Measurements from ENCODE around the gene FOXJ3. TPM values are rescaled to one million over a fixed set of nuclear protein-coding genes. Genes with fewer than 3 reads are reported as not detected.

FOXJ3 gene
- total and polyA plus RNA-seq, 2 experiments from 2014 or later: 16.3 to 23.6 TPM

DNA sequence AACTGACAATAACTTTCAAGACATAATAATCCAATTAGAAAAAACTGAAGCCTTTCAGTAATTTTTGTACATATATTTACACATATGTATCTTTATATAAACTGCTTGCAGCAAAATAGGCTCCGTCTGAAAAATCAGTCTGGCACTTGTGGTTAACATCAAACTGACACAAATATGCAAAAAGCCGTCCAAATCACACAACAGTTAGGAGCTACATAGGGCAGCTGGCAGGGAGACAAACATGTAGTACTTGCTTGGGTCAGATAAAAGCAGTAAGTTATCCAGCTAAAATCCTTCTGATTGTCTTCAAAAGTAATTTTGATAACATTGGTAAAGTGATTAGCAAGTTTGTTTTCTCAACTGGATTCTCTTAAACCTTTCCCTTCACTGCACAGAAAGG lies 155.8 kb downstream of the FOXJ3 start:
- H3F3A ChIP-seq (ENCODE audit: insufficient read depth): peaks cover 32% of the 10 kb centered on the region
- H3K4me3 ChIP-seq: no peak overlapping the region
- H3K79me2 ChIP-seq (ENCODE audit: insufficient read depth): no peaks in the 10 kb centered on the region
- H2AFZ ChIP-seq: no peak overlapping the region
- TF ChIP-seq EZH2phosphoT487 (IDR thresholded peaks at IDR 0.05; ENCODE audit: insufficient read depth, low read depth) (no peak), EZH2 (IDR thresholded peaks at IDR 0.05; ENCODE audit: insufficient read depth, poor library complexity, severe bottlenecking) (no peak)
- H3K9ac ChIP-seq: no peak overlapping the region
- no peaks in the 10 kb centered on the region for H4K20me1 ChIP-seq (ENCODE audit: insufficient read depth)
- WGBS, 2 experiments (ENCODE audit: low coverage in 1 of 2, low lambda C conversion rate in 2 of 2, missing lambda C conversion rate in 2 of 2): 28 to 31% methylated on average over 2 of the region's 2 CpGs
- H3K27me3 ChIP-seq (replicated peaks; ENCODE audit: insufficient read depth): no peaks in the 10 kb centered on the region
- H3K9me2 ChIP-seq (ENCODE audit: insufficient read depth): no peaks in the 10 kb centered on the region
- no peak overlapping the region for H3K27ac ChIP-seq
- H3K36me3 ChIP-seq (ENCODE audit: low read depth): peaks cover 12% of the 10 kb centered on the region
- H3K9me3 ChIP-seq (ENCODE audit: low read depth): no peaks in the 10 kb centered on the region
- in situ Hi-C loops (cut with MboI): no loop called here
- DNase-seq: peak; percentile 34
- H3K4me2 ChIP-seq (ENCODE audit: unreplicated experiment): no peak overlapping the region
- H3K4me1 ChIP-seq (ENCODE audit: insufficient read depth): peaks cover 22% of the 10 kb centered on the region

DNA sequence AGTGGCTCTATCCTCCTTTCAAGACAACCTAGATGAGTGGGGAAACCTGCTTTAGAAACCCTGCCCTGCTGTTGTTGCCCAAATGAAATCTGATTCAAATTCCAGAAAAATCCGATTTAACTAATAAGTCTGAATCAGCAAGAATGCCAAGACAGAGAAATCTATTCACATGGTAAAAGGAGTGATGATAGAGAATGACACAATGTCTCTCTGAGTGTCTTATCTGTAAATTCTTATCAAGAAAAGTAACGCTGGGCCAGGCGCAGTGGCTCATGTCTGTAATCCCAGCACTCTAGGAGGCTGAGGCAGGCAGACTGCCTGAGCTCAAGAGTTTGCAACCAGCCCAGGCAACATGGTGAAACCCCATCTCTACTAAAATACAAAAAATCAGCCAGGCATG lies 156.8 kb downstream of the FOXJ3 start:
- Histone ChIP-seq H3K27ac (no peak overlapping the region), H3K4me3 (no peak overlapping the region), H3K4me1 (ENCODE audit: insufficient read depth) (peaks cover 32% of the 10 kb centered on the region), H3K79me2 (ENCODE audit: insufficient read depth) (no peaks in the 10 kb centered on the region), H3K9me3 (ENCODE audit: low read depth) (no peaks in the 10 kb centered on the region), H3K27me3 (replicated peaks; ENCODE audit: insufficient read depth) (no peaks in the 10 kb centered on the region), H3F3A (ENCODE audit: insufficient read depth) (peaks cover 42% of the 10 kb centered on the region), H4K20me1 (ENCODE audit: insufficient read depth) (no peaks in the 10 kb centered on the region), H3K4me2 (ENCODE audit: unreplicated experiment) (no peak overlapping the region), H3K9ac (no peak overlapping the region), H2AFZ (no peak overlapping the region), H3K36me3 (ENCODE audit: low read depth) (peaks cover 12% of the 10 kb centered on the region), H3K9me2 (ENCODE audit: insufficient read depth) (no peaks in the 10 kb centered on the region)
- in situ Hi-C loops (cut with MboI): no loop called here
- WGBS, 2 experiments (ENCODE audit: low coverage in 1 of 2, low lambda C conversion rate in 2 of 2, missing lambda C conversion rate in 2 of 2): 89 to 96% methylated on average over 3 of the region's 3 CpGs
- TF ChIP-seq EZH2phosphoT487 (IDR thresholded peaks at IDR 0.05; ENCODE audit: insufficient read depth, low read depth) (no peak), EZH2 (IDR thresholded peaks at IDR 0.05; ENCODE audit: insufficient read depth, poor library complexity, severe bottlenecking) (no peak)
- no peak for DNase-seq

GRCh38 chr1:42177541-42177981 lies 157.5 kb downstream of the FOXJ3 start:
- H3K4me3 ChIP-seq: no peak overlapping the region
- no peaks in the 10 kb centered on the region for H3K9me2 ChIP-seq (ENCODE audit: insufficient read depth)
- peaks cover 32% of the 10 kb centered on the region for H3K4me1 ChIP-seq (ENCODE audit: insufficient read depth)
- peak; percentile 69 for DNase-seq
- WGBS, 2 experiments (ENCODE audit: low coverage in 1 of 2, low lambda C conversion rate in 2 of 2, missing lambda C conversion rate in 2 of 2): 65 to 73% methylated on average over 6 of the region's 6 CpGs
- H2AFZ ChIP-seq: no peak overlapping the region
- no peak overlapping the region for H3K9ac ChIP-seq
- in situ Hi-C loops (cut with MboI): no loop called here
- H3K27me3 ChIP-seq (replicated peaks; ENCODE audit: insufficient read depth): no peaks in the 10 kb centered on the region
- H3K79me2 ChIP-seq (ENCODE audit: insufficient read depth): no peaks in the 10 kb centered on the region
- H3K4me2 ChIP-seq (ENCODE audit: unreplicated experiment): no peak overlapping the region
- no peaks in the 10 kb centered on the region for H3K9me3 ChIP-seq (ENCODE audit: low read depth)
- no peak overlapping the region for H3K27ac ChIP-seq
- peaks cover 12% of the 10 kb centered on the region for H3K36me3 ChIP-seq (ENCODE audit: low read depth)
- no peaks in the 10 kb centered on the region for H4K20me1 ChIP-seq (ENCODE audit: insufficient read depth)
- TF ChIP-seq EZH2phosphoT487 (IDR thresholded peaks at IDR 0.05; ENCODE audit: insufficient read depth, low read depth) (no peak), EZH2 (IDR thresholded peaks at IDR 0.05; ENCODE audit: insufficient read depth, poor library complexity, severe bottlenecking) (no peak)
- H3F3A ChIP-seq (ENCODE audit: insufficient read depth): peaks cover 42% of the 10 kb centered on the region

- in situ Hi-C loops (cut with MboI): no loop called here
- H3K4me2 ChIP-seq (ENCODE audit: unreplicated experiment): no peak overlapping the region
These were observed 158.0 kb downstream of the FOXJ3 start for GRCh38 chr1:42176902-42177519.

More at GRCh38 chr1:42176902-42177519, 158.0 kb downstream of the FOXJ3 start:
- peaks cover 42% of the 10 kb centered on the region for H3F3A ChIP-seq (ENCODE audit: insufficient read depth)
- no peaks in the 10 kb centered on the region for H4K20me1 ChIP-seq (ENCODE audit: insufficient read depth)
- H2AFZ ChIP-seq: no peak overlapping the region
- no peak overlapping the region for H3K4me3 ChIP-seq
- H3K9me3 ChIP-seq (ENCODE audit: low read depth): no peaks in the 10 kb centered on the region
- H3K9me2 ChIP-seq (ENCODE audit: insufficient read depth): no peaks in the 10 kb centered on the region
- WGBS, 2 experiments (ENCODE audit: low coverage in 1 of 2, low lambda C conversion rate in 2 of 2, missing lambda C conversion rate in 2 of 2): 81% methylated on average over 4 of the region's 4 CpGs
- no peak overlapping the region for H3K27ac ChIP-seq
- TF ChIP-seq EZH2 (IDR thresholded peaks at IDR 0.05; ENCODE audit: insufficient read depth, poor library complexity, severe bottlenecking) (no peak), EZH2phosphoT487 (IDR thresholded peaks at IDR 0.05; ENCODE audit: insufficient read depth, low read depth) (no peak)
- peaks cover 12% of the 10 kb centered on the region for H3K36me3 ChIP-seq (ENCODE audit: low read depth)
- no peaks in the 10 kb centered on the region for H3K79me2 ChIP-seq (ENCODE audit: insufficient read depth)
- peak; percentile 63 for DNase-seq
- H3K4me1 ChIP-seq (ENCODE audit: insufficient read depth): peaks cover 32% of the 10 kb centered on the region
- H3K9ac ChIP-seq: no peak overlapping the region
- no peaks in the 10 kb centered on the region for H3K27me3 ChIP-seq (replicated peaks; ENCODE audit: insufficient read depth)

All from GM23248 (cell line).